Hair follicle dermal papilla cell (primary cell): Measurements from ENCODE around the gene KRTAP2-1. TPM values are rescaled to one million over a fixed set of nuclear protein-coding genes. Genes with fewer than 3 reads are reported as not detected.

Experiments used
- small RNA-seq: library from RNA; depleted of rRNA; stranded (forward); fragments of <200 nt; gene quantifications from one replicate; pipeline ENCODE3, GENCODE V24; 2012
- total RNA-seq: library from RNA; depleted of rRNA; stranded (reverse); fragments of >200 nt; gene quantifications from 2 replicates; pipeline ENCODE4 v1.2.3, GENCODE V29; 2012

The KRTAP2-1 gene
- total RNA-seq, result not detected in 2 replicates

GRCh38 chr17:41046735-41047465 lies at the start of gene KRTAP2-1:
Gene KRTAP2-1, minus strand, starts transcription at chr17:41047316. Its CDS starts 49 bp downstream, at chr17:41047267.

GRCh38 chr17:41084100-41084856 lies 37.2 kb upstream of the KRTAP2-1 start, which contains the start of gene KRTAP4-7:
Gene KRTAP4-7, plus strand, starts transcription at chr17:41084150. Its CDS starts 57 bp downstream, at chr17:41084207.

GRCh38 chr17:41065829-41066624 lies 18.9 kb upstream of the KRTAP2-1 start, which contains the start of gene KRTAP2-4:
Gene KRTAP2-4, minus strand, starts transcription at chr17:41065879. Its CDS starts 34 bp downstream, at chr17:41065845.

GRCh38 chr17:41060052-41060604 lies 13.0 kb upstream of the KRTAP2-1 start, which contains the start of gene KRTAP2-3:
Gene KRTAP2-3, minus strand, starts transcription at chr17:41060114. Its CDS starts 64 bp downstream, at chr17:41060050.

GRCh38 chr17:41055130-41055529 lies 8.0 kb upstream of the KRTAP2-1 start, which contains the start of gene KRTAP2-2:
Gene KRTAP2-2, minus strand, starts transcription at chr17:41055230. Its CDS starts 19 bp downstream, at chr17:41055211.

GRCh38 chr17:41040783-41041571 lies 6.1 kb downstream of the KRTAP2-1 start, which contains the start of gene KRTAP1-1:
Gene KRTAP1-1, minus strand, starts transcription at chr17:41041450. Its CDS starts 53 bp downstream, at chr17:41041397.

GRCh38 chr17:41034346-41034935 lies 12.7 kb downstream of the KRTAP2-1 start, which contains the start of gene KRTAP1-3:
Gene KRTAP1-3, minus strand, starts transcription at chr17:41034874. Its CDS starts 53 bp downstream, at chr17:41034821.

GRCh38 chr17:41029633-41030245 lies 17.4 kb downstream of the KRTAP2-1 start, which contains the start of gene KRTAP1-4:
Gene KRTAP1-4, minus strand, starts transcription at chr17:41030195. Its CDS starts 117 bp downstream, at chr17:41030078.

GRCh38 chr17:41026715-41027471 lies 20.2 kb downstream of the KRTAP2-1 start, which contains the start of gene KRTAP1-5:
Gene KRTAP1-5, minus strand, starts transcription at chr17:41027208. Its CDS starts 53 bp downstream, at chr17:41027155.

GRCh38 chr17:41008811-41009210 lies 38.3 kb downstream of the KRTAP2-1 start, which contains the start of gene KRTAP3-1:
Gene KRTAP3-1, minus strand, starts transcription at chr17:41009128. Its CDS starts 54 bp downstream, at chr17:41009074.

GRCh38 chr17:40999563-40999962 lies 47.6 kb downstream of the KRTAP2-1 start, which contains the start of gene KRTAP3-2:
Gene KRTAP3-2, minus strand, starts transcription at chr17:40999906. Its CDS starts 53 bp downstream, at chr17:40999853.

Small RNA genes lying within 50 kb of the gene (small RNA-seq; reads per million reads assigned to genes)
- not detected for gene KRTAP3-4P

Other genes starting within 250 kb of the KRTAP2-1 start
- gene KRT28, start 247.4 kb downstream of the KRTAP2-1 start, total RNA-seq, result not detected in 2 replicates
- 2.1 and 3.4 TPM in 2 replicates for gene KRT10, start 224.7 kb downstream of the KRTAP2-1 start, total RNA-seq
- not detected in 2 replicates for gene KRT12, start 180.1 kb downstream of the KRTAP2-1 start, total RNA-seq
- not detected in 2 replicates for gene KRT20, start 162.1 kb downstream of the KRTAP2-1 start, total RNA-seq
- gene KRT23, start 109.7 kb downstream of the KRTAP2-1 start, total RNA-seq, result 0.16 and 0.85 TPM in 2 replicates
- not detected in 2 replicates for gene KRT39, start 80.4 kb downstream of the KRTAP2-1 start, total RNA-seq
- not detected in 2 replicates for gene KRT40, start 63.0 kb downstream of the KRTAP2-1 start, total RNA-seq
- gene KRTAP3-3, start 53.2 kb downstream of the KRTAP2-1 start, total RNA-seq, result not detected in 2 replicates
- gene KRTAP3-2, start 47.4 kb downstream of the KRTAP2-1 start, total RNA-seq, result not detected in 2 replicates
- not detected in 2 replicates for gene KRTAP3-1, start 38.2 kb downstream of the KRTAP2-1 start, total RNA-seq
- gene KRTAP1-5, start 20.1 kb downstream of the KRTAP2-1 start, total RNA-seq, result 1.5 and 6.0 TPM in 2 replicates
- not detected in 2 replicates for gene KRTAP1-4, start 17.1 kb downstream of the KRTAP2-1 start, total RNA-seq
- gene KRTAP1-3, start 12.4 kb downstream of the KRTAP2-1 start, total RNA-seq, result not detected in 2 replicates
- not detected in 2 replicates for gene KRTAP1-1, start 5.9 kb downstream of the KRTAP2-1 start, total RNA-seq
- not detected in 2 replicates for gene KRTAP2-2, start 7.9 kb upstream of the KRTAP2-1 start, total RNA-seq
- gene KRTAP2-3, start 12.8 kb upstream of the KRTAP2-1 start, total RNA-seq, result not detected in 2 replicates
- not detected in 2 replicates for gene KRTAP2-4, start 18.6 kb upstream of the KRTAP2-1 start, total RNA-seq
- gene KRTAP4-7, start 36.8 kb upstream of the KRTAP2-1 start, total RNA-seq, result not detected in 2 replicates
- not detected in 2 replicates for gene KRTAP4-8, start 50.8 kb upstream of the KRTAP2-1 start, total RNA-seq
- gene KRTAP4-16, start 54.9 kb upstream of the KRTAP2-1 start, total RNA-seq, result not detected in 2 replicates
- not detected in 2 replicates for gene KRTAP4-9, start 58.1 kb upstream of the KRTAP2-1 start, total RNA-seq
- gene KRTAP4-11, start 71.1 kb upstream of the KRTAP2-1 start, total RNA-seq, result not detected in 2 replicates
- not detected in 2 replicates for gene KRTAP4-12, start 76.9 kb upstream of the KRTAP2-1 start, total RNA-seq
- gene KRTAP4-6, start 93.2 kb upstream of the KRTAP2-1 start, total RNA-seq, result not detected in 2 replicates
- not detected in 2 replicates for gene KRTAP4-5, start 102.5 kb upstream of the KRTAP2-1 start, total RNA-seq
- not detected in 2 replicates for gene KRTAP4-4, start 113.4 kb upstream of the KRTAP2-1 start, total RNA-seq
- not detected in 2 replicates for gene KRTAP4-3, start 120.9 kb upstream of the KRTAP2-1 start, total RNA-seq
- not detected in 2 replicates for gene KRTAP4-2, start 130.9 kb upstream of the KRTAP2-1 start, total RNA-seq
- gene KRTAP4-1, start 137.6 kb upstream of the KRTAP2-1 start, total RNA-seq, result not detected in 2 replicates
- not detected in 2 replicates for gene KRTAP9-1, start 142.6 kb upstream of the KRTAP2-1 start, total RNA-seq
- not detected in 2 replicates for gene KRTAP9-2, start 179.3 kb upstream of the KRTAP2-1 start, total RNA-seq
- gene KRTAP9-3, start 185.1 kb upstream of the KRTAP2-1 start, total RNA-seq, result not detected in 2 replicates
- gene KRTAP9-8, start 190.7 kb upstream of the KRTAP2-1 start, total RNA-seq, result not detected in 2 replicates
- gene KRTAP9-4, start 202.4 kb upstream of the KRTAP2-1 start, total RNA-seq, result not detected in 2 replicates
- gene KRTAP9-9, start 208.1 kb upstream of the KRTAP2-1 start, total RNA-seq, result not detected in 2 replicates
- gene KRTAP9-6, start 218.1 kb upstream of the KRTAP2-1 start, total RNA-seq, result not detected in 2 replicates
- gene KRTAP9-7, start 228.4 kb upstream of the KRTAP2-1 start, total RNA-seq, result not detected in 2 replicates